Suppressor macrophage treated with lipopolysaccharide for 4 hours (primary cell): ENCODE data around the gene CHN2.

Source experiments
- DNase-seq: peaks from one replicate; pipeline ENCODE4 v3.0.0-alpha.2; 2020

The CHN2 gene

DNA sequence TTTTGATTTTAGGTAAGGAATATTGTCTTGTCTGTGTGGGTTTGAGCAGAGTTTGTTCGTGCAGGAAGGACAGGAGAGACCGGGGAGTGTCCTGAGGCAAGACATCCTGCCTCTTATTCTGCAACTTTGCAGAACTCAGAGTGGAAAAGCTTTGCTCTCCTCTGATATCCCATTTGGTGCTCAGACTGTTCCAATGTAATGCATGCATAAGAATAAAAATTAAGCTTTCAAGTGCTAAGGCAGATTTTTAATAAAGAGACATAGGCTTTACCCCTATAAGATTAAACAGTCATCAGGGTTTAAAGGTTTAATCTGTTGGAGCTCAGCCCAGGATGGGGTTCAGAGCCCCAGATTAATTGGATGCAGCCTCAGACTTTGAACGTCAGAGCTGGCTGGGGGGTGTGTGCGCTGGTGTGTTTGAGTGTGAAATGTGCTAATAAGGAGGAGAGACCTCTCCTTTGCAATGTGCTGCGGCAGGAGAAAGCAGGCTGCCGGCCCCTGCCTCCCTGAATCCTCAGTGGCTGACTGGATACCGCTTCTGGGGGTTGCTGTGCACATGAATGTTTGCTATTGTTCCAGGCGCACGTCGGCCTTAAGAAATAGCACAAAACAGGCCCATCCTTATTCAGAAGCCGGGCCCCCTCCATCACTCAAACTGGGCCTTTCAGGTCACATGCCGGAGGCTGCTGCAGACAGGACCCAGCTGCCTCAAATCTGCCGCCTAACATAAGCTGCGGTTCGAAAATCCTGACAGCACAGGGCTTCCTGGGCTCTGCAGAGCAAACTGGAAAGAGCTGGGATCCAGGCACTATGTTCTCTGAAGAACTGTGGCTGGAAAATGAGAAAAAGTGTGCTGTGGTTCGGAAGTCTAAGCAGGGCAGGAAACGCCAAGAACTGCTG lies 285.0 kb downstream of the CHN2 start:
- no peak for DNase-seq

DNA sequence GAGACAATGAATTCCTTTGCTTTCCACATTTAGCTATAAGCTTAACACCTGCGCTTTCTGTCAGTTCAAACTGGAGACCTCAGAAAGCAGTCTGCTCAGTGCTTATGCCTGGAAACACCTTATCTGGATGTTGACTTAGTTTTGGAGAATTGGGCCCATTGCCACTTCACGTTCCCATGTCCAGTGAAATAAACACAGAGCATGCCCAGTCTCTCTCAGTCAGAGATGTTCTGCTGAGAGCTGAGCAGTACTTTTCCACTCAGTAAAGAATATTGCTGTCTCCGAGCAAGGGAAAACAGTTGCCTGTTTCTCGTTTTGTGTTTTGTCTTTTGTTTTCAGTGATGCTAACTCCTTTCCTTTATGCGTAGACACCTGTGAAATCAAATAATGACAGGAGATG lies 285.9 kb downstream of the CHN2 start:
- no peak for DNase-seq

DNA sequence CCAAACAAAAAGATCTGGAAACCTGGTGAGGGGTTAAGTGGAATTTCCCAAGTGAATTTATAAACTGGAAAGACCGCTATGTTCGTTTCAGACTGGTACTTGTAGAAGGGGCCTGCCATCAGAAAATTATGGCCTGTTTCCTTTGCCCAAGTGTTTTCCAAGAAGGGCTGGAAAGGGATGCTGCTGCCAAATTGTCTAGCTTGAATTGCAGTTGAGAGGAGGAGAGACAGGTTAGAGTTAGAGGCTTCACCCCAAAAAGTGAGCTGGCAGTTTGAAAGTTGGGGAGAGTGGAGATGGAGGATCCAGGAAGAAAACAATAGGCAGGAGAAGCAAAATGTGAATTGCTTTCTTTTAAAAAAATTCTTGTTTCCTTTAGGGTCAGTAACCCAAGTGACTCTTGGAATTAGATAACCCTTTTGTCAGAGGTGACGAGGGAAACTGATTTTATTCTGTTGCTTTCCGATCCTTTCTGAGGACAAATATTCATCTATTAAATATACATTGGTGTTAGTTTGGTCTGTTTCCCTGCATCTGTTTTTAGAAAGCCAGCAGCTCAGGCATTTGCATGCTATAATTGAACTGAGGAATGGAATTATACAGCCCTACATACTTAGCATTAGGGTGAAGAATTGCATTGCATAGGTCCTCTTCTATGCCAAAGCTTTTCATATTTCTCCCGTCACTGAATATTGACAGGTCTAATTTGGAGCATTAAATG lies 286.5 kb downstream of the CHN2 start:
- no peak for DNase-seq

DNA sequence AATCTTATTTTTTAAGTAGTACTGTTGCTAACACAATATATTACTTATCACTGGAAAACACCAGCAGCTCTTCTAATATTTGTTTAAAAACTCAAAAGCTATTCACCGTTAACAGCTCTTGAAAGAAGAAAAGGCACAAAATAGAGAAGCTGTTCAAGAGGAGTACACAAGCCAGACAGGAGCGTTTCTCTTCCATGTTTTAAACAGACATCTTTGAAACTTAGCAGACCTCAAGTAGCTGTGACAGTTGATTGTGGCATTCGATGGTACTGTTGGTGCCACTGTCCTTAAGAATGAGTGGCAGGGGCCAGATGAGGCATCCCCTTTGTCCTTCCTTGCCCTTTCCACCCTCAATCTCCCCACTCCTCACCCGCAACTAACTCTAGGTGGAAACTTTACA lies 287.5 kb downstream of the CHN2 start:
- no peak for DNase-seq

DNA sequence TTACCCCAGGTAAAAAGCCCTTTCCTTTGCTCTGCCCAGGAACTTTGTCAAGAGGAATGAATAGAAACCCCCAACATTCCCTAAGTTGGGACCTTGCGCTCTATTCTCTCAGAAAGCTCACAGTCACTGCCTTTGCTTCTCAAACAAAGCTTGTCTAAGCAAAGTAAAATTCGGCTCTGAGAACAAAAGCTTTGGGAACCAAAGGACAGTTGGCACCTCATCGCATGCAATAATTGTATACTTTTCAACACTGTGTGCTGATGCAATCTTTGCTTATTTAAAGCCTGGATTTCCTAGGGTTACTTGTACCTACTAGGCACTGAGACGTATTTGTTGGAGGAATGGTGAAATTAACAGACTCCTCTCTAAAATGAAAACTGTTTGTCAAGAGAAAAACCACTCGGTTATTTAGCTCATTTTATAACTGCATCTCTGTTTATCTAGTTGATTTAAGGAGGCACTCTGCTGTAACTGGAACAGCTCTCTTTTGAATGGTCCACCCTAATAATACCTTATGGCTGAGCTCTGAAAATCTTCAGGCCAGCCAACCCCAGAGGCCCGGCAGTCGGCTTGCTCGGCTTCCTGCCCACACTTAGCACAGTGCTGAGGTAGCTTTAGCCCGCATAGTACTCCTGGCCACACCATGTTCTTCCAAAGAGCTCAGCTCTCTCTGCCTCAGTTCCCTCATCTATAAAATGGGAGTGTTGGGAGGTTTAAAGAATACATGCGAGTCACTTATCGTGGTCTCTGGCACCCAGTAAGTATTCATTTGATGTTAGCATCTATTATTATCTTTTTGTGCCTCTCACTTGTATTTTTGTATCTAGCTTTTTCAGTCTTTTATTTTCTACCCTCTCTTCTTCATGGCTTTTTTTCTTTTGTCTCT lies 288.9 kb downstream of the CHN2 start:
- no peak for DNase-seq

DNA sequence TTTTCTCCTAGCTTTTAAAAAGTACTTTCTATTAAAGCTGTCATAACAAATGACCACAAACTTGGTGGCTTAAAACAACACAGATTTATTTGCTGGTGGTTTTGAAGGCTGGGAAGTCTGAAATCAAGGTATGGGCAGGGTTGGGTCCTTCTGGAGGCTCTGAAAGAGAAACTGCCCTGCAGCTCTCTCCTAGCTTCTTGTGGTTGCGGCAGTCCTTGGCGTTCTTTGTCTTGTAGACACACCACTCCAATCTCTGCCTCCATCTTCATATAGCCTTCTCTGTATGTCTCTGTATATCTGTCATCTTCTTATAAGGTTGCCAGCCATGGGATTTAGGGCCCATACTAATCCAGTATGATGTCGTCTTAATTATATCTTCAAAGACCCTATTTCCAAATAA lies 289.7 kb downstream of the CHN2 start:
- no peak for DNase-seq

DNA sequence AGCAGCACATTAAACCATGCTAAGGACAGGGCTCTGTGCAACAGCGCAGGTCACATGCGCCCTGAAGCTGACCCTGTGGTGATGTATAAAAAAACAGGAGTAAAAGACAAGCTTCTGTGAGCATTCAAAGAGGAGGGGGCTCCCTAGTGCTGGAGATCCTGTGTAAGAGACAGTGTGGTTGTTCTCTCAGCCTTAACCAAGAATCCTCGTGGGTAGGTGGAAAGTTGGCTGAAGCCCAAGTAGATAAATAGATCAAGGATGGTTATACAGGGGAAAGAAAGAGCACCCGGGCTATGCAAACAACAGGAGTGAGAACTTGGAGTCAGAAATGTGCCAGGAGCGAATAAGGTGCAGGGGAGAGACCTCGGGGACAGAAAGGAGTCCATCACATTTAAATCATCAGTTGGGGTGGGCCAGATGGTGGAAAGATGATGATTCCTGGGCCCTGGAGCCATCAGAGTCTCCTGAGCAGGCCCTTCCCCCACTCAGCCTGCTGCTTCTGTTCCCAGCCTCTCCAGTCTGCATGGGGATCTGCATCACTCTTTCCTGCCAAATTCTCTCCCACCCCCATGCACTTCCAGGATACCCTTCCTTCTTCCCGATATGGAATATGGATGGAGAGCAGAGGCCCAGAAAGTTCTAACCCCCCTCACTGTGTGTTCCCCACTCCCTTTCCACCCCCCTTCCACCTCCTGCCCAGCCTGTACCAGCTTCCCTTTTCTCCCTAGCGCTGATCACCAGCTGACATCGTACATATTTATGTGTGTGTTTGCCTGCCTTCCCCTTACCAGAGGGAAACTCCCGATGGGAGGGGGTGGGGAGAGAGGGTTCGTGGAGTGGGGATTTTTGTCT lies 291.0 kb downstream of the CHN2 start:
- peak; percentile 19 for DNase-seq

DNA sequence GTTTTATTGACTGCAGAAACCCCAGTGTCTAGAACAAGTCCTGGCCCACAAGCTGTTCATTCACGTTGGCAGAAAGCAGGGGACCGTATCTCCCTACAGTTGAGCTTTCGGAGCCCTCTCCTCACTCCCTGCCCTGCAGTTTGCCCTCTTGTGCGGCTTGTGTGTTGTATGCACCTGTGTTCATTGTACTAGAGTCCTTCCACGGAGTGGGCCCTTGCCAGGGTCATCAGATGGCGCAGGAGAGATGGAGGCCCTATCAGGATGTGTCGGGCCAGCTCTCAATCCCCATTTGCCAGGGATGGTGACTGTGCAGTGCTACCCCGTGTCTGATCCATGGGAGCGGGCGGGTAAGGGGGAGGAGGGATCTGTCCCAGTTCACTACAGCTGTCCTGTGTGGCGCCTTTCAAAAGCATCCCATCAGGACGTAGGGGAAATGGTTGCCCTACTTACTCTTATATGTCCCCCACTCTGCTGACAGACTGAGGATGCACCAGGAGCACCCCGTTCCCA lies 291.7 kb downstream of the CHN2 start:
- no peak for DNase-seq

DNA sequence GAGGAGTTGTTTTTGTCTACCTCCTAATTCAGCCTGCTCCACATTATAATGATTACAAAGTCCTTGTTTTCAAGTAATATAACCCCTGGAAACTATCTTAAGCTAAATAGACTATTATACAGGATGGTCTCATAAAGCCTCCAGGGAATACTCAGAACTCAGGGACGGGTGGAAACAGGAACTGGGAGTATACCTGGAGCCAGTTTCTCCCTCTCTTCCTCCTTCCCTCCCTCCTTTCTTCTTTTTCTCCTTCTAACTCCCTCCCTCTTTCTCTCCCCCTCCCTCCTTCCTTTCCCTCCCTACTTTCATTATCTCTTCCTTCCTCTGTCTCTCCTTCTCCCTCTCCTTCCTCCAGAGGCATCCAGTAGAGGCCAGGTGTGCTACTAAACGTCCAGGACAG lies 292.8 kb downstream of the CHN2 start:
- DNase-seq = no peak

DNA sequence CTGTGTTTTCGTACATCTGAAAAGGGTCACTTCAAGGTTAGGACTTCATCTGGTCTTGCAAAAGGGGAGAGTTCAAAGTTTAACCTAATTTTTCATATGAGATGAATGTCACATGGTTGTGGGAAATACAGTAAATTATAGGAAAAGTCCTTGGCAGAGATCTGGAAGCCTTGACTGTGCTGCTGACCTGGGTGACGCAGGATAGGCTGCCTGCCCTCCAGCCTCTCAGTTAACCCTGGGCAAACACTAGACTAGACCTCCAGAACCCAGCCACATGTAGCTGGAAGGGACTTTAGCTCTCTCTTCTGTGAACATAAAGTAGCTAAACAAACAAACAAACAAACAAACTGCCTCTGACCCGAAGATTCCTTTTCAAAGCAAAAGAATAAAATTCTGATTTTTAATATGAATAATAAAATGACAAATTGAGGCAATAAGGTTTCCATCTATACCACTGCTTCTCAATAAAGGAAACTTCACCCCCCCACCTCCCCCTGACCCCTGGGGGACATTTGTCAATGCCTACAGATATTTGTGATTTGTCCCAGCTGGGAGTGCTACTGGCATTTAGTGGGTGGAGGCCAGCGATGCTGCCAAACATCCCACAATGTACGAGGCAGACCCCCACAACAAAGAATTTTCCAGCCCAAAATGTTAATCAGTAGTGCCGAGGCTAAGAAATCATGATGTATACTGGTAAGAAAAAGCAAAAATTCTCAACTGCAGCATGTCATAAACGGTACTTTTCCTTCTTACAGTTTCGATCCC lies 293.8 kb downstream of the CHN2 start:
- no peak for DNase-seq

DNA sequence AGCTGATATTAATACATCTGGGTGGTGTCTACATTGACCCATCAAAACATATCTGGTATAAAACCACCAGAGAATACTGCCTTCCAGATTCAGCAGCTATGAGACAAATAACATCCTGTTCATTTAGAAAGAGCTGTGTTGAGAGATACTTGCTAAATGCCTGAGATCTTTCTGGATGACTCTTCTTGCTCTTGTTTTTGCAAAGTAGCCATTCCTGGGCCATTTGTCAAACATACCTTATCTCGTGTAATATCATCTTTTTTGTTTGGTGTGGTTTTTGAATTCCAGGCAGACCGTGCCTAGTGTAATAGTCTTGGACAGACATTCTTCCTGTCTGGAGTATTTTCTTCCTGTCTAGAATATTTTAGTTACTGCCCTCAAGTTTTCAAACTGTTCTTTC lies 294.4 kb downstream of the CHN2 start:
- DNase-seq = no peak

DNA sequence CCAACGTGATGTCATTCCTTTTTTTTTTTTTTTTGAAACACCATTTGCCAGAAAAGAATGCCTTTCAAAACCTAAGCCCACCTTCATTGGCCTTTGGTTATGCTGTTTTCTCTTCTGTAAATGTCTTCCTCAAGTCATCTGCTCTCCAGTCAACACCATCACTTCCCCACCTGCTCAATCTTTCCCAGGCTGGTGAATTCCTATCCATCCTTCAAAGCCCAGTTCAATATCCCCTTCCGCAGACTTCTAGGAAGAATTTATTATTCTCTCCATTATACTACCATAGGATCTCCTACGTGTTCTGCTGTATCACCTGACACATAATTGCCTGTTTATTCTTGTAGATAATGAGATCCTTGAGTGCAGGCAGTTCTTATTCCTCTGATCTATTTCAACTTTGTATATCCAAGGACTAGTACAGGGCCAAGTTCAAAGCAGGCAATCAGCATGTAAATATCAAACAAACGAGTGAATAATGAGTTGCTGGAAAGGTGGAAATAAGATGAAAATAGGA lies 295.6 kb downstream of the CHN2 start:
- DNase-seq = no peak

DNA sequence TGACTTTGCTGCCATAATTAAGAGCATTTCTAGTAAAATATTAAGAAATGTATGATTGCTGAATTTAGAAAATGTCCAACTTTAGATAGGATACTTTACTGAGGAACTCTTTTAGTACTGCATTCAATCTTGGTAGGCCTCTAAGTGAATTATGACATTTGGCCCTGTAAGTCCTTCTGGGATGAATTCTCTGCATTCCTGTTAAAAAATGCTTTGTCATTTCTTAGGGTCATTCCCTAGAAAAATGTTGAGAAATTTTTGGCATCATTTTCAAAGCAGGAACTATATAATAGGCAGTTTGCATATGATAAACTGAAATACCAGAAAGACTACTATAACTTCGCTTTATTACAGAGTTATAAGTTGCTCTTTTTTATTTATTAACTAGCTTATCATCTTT lies 299.8 kb downstream of the CHN2 start:
- no peak for DNase-seq

DNA sequence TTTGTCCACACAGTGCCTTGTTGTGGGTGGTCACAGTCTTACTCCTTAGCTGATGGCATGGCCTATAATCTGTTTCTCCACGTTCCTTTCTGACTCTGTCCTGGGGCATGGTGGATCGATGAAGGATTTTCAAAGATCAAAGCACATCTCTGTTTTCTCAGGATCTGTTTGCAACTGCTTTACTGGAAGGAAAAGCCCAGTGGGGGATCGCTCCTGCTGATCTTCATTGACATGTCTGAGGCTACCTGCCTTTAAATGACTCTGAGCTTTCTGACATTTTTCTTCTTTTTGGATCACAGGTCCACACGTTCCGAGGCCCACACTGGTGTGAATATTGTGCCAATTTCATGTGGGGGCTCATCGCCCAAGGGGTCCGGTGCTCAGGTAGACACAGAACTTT lies 301.1 kb downstream of the CHN2 start:
- no peak for DNase-seq

DNA sequence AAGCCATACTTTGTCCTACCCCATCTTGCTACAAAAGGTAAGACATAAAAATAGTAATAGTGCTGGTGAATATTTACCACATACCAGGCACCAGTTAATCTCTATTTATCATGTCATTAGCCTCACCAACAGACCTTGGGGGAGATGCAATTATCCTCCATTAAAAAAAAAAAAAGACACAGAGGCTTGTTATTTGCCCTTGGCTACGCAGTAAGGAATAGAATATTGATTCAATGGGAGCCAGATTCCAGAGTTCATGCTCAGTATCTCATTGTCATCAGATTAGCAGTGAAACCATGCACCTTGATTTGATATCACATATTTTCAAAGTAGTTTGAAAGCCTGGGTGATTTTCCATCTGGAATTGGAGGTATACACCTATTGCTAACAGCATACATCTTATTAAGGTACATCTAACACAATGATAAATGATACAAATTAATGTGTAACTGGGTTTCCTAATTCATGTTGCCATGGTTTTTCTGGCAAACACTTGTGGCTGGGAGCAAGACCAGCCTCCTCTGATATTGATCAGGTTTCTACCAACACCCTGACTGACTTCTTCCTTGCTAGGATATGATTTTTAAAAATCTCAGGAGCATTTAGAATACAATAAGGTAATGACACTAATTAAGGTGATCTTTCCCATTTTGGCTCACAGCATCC lies 301.9 kb downstream of the CHN2 start:
- DNase-seq = no peak

DNA sequence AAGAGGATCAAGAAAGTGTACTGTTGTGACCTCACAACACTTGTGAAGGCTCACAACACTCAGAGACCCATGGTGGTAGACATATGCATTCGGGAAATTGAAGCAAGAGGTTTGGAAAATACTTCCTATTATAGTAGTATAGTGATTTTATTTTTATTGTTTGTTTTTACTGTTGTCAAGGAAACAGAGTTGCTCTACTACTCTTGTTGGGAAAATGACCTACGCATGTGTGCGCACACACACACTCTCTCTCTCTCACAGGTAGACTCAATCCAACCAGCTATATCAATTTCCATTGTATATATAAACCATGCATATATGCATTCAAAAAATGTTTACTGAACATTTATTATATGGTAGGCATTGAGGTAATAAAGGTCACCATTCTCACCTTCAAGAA lies 305.4 kb downstream of the CHN2 start:
- no peak for DNase-seq

DNA sequence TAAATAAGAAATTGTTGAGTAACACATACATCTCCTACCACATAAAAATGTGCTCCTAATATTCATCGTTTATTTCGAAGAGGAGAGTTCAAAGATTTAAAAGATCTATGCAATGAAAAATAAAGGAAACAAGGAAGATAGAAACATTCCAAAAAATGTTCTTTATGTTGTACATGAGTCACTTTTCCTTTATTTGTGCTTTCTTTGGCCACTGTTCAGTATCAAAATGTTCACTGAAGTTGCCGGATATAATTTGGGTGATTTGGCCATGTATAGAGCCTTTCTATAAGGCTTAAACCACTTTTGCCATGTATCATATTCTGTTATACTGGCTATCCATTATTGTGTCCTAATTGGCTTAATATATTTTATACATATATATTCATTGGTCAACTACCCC lies 306.1 kb downstream of the CHN2 start:
- DNase-seq = no peak

DNA sequence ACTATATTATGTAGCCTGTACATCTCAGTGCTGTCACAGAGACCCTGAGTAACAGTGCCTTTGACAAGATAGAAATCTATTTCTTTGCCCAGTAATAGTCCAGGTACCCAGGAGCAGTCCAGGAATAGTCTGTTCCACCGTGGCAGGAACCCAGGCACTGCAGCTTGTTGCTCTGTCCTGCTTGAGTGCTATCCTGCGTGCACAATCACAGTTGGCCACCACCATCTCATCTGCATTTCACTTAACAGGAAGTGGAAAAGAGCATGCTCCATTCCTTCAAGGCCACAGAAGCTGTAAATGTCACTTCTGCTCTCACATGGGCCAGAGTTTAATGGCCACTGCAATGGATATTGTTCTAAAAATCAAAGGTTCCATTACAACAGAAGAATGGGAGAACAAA lies 307.6 kb downstream of the CHN2 start:
- DNase-seq = no peak

DNA sequence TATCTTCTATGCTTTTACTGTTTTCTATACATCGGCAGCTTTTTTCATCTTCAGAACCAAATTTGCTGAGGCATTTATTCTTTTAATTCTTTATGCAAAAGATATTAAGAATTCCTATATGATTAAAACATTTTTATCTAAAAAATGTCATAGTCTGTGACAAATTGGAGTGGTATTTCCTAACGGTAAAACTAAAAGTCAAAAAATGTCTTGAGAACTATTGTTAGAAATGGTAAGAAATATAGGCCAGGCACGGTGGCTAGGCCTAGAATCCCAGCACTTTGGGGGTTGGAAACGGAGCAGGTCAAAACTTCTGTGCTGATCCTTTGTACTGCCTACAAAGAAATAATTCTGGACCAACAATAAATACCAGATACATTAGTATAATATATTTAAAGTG lies 311.4 kb downstream of the CHN2 start:
- DNase-seq = no peak

DNA sequence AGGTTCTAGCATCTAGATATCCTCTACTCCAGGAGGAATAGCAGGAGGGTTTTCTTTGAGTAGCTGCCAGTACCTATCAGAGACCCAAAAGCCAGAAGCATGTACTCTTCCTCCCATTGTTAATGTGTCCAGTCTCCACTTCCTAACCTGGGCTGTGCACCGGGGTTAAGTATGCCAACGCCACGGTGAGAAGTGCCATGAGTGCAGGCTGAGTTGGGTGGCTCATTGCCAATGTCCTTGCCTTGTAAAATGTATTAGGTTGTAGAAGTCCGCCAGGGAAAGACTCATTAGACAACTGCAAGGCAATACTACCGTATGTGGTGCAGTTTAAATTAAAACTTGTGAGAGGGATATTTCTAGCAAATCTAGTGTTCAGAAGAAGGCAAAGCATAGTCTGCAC lies 314.0 kb downstream of the CHN2 start:
- DNase-seq = no peak

DNA sequence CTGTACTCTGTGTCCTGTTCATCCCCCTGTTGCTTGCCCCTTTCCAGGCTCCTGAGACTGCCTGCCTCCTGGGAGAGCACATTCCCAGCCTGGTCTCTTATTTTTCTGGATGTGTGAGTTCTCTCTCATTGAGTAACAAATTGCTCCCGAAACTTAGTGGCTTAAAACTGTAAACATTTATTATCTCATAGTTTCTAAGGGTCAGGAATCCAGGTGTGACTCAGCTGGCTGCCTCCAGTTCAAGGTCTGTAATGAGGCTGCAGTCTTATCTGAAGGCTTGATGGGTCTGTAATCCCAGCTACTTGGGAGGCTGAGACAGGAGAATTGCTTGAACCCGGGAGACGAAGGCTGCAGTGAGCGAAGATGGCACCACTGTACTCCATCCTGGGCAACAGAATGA lies 315.5 kb downstream of the CHN2 start:
- DNase-seq = no peak
